ENCODE measurements around the gene MOGAT3.
A peak's percentile ranks its signal among the peaks of the same experiment; 100 is the strongest.

MOGAT3 gene

DNA sequence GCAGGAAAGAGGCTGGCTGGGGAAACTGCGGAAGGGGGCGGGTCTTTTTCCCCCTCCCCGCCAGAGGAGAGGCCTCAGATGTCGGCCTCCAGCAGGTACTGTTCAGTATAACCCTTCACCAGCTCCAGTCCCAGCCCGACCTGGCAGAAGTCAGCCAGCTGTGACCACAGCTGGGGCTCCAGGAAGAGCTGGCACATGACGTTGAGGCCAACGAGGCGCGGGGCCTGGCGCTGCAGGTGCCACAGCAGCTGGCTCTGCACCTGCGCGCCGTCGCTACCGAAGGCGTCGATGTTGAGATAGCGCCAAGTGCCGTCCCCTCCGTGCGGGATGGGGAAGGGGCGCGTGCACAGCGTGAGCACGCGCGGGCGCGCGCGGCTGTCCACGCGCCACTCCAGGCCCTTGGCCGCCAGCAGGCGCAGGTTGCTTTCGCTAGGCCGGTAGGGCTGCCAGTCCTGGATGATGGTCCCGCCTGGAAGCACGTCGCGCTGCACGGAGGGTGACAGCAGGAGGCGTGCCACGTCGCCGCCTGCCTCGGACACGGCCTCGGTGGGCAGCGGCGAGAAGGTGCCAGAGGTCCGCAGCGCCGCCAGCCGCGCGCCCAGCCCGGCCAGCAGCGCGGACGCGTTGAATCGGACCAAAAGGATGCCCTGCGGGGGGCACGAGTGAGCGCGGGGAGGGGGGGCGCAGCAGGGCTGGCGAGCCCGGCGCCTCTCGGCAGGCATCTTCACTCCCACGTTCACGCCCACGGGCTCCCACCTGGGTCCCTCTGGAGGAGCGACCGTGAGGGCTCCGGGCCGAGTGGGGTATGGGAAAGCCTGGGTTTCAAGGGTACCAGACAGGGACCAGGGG lies 28.6 kb downstream of the MOGAT3 start:
- peak in 1 of 6 experiments; percentile 8 for DNase-seq

DNA sequence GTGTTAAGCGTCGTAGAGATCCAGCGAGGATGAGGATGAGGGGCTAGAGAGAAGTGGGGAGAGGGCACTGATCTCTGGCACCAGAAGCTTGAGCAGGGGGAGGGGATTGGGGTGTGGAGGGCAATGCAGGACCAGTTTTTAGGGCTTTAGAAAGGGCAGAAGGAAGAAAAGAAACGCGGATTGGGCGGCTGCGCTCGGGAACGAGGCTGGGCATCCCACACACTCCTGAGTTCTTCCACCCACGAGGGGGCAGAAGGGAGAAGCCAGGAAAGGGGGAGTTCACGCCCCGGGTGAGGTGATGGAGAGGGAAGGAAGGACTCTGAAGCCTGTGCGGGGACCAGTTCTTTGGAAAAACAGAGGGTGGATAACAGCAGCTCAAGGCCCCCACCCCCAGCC lies 29.4 kb downstream of the MOGAT3 start:
- no peak for DNase-seq

DNA sequence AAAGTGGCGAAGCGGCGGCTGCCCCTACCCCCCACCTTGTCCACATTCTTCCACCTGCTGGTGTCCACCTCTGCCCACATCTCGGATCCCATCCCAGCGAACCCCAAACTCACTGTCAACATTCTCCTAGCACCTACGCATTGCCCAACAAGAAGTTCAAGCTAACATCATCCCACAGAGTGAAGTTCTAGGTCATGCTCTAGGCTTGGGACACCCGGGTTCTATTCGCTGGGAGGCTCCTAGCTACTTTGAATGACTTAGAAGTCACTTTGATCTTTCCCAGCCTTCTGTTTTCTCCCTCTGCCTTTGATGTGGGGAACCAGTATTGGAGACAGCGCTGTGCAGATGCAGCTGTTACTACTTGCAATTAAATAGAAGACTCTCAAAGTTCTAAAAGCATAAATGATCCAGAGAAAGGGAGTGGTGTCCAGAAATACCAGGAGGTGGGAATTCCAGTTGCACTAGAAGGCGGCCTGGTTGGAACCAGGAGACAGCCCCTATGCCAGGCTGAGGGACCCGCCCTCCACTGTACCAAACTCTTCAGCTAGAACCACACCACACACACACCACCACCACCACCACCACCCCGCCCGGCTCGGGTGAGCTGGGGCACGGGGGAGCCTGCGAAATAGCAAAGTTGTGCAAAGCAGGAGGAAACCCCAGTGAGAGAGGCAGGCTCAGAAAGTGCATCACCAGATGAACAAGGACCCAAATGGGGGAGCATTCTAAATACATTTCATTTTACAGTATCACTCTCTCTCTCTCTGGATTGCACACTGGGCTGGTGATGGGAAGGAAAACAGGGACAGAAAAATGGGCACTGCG lies 30.0 kb downstream of the MOGAT3 start:
- peak; percentile 15 to 54 (median 26) for DNase-seq

DNA sequence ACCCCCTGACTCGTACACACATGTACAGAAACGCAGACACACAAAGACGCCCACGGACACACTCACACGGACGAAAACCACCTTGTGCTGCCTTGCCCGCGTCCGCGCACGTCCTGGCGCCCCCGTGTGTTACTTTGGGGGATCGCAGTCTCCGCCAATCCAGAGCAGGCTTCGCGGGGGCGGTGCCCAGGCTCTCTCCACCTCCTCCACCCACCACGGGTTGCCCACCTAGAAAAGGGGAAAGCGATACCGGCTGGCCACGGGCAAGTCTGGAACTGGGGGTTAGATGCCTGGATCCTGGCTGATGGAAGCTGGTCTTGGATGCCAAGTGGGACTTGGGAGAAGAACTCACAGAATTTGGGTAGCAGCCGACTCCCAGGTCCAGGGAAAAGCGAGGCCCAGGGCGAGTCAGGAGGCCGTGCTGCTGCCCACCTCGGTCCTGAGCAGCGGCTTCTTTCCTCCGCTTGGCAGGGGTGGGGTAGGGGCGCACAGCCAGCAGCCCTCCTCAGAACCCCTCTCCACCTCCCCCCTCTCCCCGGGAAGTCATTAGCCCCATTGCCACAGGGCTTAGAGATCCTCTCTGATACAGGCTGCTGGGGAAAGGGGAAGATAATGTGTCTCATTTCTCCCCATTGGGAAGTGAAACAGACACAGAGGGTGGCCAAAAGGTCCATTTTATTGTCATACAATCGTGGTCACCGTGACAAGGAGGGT lies 30.8 kb downstream of the MOGAT3 start:
- peak; percentile 37 to 81 (median 64) for DNase-seq

DNA sequence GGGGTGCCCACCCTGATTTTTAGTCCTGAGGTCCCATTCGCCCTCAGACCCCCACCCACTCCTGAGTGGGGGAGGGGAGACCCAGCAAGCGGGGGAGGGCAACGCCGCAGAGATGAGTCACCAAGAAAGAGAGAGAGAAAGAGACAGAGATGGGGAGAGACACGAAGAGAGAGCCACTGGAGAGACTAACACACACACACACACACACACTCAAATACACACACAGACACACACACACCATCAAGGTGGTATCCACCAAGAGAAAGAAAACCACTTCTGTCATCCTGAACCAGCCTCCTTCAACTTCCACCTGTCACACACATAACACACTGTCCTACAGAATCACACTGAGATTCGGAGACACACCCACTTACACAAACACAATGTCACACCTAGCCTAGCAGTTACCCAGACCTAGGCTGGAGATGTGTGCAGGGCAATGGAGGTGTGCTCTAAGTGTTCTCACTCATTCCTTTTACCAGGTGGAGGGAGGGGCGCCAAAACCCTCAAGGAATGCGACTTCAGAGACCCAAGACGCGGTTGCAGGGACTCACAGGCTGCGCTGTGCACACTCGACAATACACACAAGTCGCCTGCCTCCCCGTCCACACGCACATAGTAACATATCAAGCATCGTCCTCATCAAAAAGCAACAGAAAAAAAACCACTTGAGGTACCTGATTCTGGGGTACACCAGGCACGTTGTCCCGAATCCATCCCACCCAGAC lies 31.6 kb downstream of the MOGAT3 start:
- no peak for DNase-seq

DNA sequence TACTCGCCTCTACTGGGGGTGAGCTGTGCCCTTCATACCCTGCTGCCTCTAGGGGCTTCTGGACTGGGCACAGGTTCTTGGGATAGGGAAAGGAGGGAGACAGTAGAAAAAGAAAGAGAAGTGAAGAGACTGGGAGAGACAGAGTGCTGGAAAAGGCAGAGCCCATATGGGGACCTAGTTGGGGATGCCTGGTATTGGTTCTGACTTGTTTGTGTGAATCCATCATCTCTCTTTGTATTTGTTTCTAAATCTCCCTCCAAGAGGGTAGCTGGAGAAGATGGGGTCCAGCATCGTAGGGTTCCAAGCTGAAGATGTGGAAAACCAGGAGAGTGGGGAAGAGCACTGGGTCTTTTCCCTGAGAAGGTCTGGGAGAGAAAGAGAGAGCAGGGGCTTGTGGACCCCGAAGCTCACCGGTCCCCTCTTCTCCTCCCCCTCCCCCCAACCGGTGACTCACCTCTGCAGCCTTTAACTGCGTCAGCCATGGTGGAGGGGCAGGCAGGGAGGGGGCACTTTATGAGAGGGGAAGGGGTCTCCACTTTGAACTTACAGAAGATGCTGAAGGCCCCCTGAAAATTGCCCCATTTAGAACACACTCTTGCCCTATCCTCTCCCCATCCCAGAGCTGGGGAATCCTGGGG lies 32.3 kb downstream of the MOGAT3 start:
- DNase-seq: no peak

DNA sequence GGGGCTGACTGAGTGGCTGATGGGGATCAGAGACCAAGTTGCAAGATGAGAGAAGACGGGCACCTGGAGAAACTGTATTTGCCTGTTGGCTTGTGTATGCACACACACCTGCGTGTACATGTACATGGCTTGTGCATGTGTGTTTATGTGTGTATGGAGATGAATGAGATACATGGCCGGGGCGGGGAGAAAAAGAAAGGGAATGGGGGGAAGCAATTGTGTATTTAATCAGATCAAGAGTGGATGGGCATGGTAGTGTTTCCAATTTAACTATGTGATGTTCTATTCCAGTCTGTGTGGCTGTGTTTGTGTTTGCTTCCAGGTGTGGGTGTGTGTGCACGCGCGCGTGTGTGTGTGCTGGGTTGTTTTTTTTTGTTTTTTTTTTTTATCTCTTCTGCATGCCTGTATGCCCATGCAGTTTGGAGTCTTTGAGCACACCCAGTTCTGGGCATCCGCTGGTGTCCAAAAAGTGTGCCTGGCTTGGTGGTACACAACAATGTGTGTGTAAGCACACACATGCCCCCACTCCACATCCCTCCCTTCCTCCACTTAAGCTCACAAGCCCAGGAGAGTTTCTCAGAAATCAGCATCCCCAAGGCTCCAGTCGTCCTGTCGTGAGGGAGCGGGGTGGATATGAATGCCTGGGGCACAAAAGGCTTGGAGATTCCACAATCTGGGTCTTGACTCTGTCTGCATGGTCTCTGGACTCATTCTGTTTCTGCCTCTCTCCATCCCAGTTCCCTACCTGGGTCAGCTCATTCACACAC lies 33.0 kb downstream of the MOGAT3 start:
- DNase-seq: no peak

DNA sequence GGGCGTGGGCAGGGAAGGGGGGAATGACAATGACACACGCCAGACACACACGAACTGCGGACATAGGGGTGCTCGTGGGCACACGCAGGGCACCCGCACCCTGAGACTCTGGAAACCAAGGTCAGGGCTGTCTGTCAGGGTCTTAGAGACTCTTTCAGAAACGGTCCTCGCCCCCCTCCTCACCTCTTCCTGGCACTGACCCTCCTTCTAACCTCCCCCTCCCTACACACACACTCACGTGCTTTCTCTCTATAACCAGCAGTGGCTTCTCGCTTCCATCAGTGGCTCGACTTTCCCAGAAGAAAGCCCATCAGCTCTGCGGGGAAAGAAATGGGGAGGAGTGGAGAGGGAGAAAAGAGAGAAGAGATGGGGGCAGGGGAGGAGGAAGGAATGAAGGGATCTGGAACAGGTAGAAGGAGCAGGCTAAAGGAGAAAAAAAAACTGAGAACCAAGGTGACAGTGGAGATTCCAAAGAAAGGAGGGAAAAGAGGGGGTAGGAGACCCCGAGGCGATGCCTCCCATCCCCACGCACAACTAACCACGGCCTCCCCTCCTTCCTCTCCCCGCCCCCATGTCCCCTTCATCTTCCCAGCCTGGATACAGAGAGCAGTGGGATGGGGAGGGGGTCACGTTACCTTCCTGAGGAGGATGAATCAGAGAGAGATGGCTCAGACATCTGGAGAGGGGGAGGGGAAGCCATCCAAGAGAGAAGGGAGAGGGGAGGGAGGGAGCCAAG lies 33.8 kb downstream of the MOGAT3 start:
- DNase-seq: no peak

DNA sequence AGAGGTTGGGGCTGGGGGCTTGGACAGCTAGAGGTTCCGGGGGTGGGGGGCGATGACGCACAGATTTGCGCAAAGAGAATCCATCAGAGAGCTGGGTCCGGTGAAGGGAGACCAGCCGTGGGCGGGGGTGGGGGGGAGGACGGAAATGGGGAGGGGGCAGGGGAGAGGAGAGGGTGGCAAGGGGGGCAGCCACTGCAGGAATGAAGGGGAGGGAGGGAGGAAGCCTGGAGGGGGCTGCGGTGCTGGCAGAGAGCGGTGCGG lies 34.3 kb downstream of the MOGAT3 start:
- no peak for DNase-seq

DNA sequence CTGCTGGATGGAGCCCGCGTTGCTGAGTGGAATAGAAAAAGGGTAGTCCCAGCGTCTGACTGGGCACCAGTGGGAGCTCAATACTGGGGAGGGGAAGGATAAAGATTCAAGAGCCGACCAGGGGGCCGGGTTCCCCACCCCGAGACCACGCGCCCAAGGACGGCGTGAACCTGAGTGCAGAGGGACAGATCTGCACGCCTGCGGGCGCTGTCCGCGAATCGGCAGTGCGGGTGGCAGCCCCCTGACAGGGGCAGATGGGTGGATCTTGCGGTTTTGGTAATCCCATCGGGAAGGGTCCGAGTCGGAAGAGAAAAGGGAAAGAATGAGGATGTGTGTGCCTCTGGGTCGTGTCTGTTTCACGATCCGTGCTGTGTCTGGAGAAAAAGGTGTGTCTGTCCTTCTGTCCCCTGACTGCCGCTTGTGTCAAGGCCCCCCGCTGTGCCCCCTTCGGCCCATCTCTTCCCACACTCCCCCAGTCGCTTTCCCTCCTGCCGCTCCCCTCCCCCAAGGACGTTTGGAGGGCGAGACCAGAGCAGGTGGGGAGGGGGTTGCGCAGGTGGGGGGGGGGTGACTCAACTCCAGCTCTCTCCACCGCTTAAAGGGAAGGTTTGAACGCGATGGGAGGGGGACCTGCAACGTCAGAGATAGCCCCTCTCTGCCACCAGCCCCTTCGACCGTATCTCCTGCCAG lies 34.7 kb downstream of the MOGAT3 start:
- DNase-seq: no peak

DNA sequence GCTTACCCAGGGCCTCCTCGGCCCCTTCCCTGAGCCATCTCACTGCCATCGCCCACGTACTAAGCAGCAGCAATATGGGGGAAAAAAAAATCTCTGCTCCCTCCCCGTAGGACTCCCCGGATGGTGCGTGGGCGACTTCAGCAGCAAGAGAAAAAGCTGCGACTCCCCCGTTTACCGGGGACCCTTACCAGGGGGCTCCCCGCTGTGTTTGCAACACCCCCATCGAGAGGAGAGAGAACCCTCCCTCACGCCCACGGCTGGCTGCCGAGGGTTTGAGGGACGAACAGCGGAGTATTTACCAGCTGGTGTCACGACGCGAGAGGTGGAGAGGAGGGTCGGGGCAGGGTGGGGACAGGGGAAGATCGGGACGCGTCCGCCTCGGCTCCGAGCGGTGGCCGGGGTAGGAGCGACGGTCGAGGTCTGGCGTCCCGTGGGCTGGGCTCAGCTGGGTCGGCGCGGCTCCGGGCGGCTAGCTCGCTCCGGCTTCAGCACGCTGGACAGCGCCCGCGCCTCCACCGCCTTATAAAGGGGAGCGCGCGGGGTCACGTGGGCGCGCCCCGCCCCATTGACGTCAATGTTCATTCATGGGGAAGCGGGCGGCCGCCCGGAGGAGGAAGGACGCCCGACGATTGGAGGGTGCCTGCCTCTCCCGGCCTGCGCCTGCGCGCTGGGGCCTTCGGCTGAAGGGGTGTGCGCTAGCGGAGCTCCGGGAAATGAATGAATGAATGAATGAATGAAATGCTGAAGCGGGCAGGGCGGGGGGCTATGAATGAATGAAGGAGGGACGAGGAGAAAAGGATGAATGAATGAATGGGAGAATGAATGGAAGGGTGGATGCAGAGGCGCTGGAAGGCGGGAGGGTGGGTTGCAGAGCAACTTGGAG lies 35.5 kb downstream of the MOGAT3 start, which contains the start of gene VGF:
Gene VGF (minus strand): TSS at position 495 of the 883 bp plus-strand sequence. CDS start 726 bp downstream, outside the sequence.
- peak; percentile 82 to 91 (median 87) for DNase-seq

DNA sequence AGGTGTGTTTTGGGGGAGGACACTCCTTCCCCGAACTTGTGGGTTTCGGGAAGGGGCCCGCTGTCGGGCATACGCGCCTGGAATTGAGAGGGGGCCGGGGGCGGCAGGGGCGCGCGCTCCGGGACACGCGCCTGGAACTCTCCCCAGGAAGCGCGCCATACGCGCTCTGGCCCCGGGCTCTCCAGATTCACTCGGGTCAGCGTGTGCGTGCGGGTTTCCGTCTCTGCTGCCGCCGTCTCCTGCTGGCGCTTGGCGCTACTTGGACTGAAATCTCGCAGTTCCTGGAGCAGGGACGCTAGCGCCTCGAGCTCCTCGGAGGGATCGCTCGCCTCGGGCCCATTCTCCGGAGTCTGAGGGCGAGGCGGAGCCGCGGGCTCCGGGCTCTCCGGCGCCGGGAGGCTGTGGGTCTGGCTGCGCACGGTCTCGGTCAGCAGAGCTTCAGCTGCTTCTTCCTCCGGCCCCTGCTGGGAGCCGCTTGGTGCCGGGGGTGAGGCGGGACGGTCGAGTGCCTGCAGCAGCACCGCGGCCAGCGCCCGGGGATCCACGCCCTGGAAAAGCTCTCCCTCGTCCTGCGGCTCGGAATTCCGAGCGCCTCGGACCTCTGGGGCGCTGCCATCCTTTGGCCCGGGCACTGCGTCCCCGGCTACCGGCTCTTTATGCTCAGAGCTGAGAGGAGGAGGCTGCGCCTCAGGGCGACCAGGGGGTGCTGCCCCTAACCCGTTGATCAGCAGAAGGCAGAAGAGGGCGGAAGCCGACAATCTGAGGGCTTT lies 36.6 kb downstream of the MOGAT3 start:
- peak in 2 of 6 experiments; percentile 32 to 48 for DNase-seq

DNA sequence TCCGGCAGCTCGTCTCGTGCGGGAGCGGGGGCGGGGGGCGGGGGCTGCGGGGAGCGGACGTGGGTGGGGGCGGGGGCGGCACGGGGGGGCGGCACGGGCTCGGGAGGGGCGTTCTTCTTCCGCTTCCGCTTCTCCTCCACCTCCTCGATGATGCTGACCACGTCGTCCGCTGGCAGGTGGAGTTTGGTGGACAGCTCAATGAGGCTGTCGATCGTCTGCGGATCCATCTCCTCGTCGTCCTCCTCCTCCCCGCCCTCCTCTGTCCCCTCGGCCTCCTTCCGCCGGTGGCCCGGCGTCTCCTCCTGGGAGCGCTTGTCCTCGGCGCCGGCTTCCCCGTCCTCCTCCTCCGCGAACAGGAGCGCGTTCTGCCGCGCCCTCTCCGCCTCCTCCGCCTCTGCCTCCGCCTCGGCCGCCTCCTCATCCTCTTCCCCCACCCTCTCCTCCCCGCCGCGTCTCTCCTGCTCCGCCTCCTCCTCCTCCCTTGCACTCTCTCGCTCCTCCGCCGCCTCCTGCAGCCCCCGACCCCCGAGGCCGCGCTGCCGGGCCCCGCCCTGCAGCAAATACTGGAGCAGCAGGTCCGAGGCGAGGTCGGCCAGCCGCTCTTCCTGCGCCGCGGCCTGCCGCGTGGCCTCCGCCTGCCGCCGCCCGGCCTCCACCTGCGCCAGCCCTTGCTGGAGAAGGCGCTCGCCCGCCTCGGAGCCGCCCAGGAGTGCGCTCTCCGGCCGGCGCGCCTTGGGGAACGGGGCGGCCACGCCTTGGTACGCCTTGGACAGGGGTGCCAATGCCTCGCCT lies 37.4 kb downstream of the MOGAT3 start:
- DNase-seq: peak in 3 of 6 experiments; percentile 16 to 36 (median 32)

DNA sequence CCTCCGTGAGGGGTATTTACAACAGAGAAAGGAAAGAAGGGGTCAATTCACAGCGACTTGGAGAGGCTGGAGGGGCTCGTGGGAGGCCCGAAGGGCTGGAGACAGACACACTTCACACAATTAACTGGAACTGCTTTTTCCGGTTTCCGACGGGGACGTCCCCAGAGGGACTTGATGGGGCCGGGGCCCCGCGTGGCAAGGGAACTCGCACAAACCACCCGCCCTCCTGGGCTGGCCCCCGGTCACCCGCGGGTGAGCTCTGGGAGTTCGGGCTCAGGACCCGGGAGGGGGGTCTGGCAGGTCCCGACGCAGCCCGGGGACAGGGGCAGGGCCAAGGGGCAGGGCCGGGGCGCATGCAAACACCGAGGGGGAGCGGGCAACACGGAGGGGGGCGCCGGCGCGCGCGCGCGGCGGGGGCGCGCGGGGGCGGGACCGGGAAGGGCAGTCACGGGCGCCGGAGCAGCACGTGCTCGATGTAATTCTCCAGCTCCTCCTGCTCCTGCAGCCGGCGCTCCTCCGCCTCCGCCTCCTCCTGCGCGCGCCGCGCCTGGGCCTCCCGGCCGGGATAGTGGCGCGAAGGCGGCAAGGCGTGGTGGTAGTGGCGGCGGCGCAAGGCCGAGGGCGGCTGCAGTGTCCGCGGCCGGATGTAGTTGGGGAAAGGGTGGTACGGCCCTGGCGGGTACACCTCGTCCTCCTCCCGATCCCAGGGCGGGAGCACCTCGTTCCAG lies 38.1 kb downstream of the MOGAT3 start:
- no peak for DNase-seq

DNA sequence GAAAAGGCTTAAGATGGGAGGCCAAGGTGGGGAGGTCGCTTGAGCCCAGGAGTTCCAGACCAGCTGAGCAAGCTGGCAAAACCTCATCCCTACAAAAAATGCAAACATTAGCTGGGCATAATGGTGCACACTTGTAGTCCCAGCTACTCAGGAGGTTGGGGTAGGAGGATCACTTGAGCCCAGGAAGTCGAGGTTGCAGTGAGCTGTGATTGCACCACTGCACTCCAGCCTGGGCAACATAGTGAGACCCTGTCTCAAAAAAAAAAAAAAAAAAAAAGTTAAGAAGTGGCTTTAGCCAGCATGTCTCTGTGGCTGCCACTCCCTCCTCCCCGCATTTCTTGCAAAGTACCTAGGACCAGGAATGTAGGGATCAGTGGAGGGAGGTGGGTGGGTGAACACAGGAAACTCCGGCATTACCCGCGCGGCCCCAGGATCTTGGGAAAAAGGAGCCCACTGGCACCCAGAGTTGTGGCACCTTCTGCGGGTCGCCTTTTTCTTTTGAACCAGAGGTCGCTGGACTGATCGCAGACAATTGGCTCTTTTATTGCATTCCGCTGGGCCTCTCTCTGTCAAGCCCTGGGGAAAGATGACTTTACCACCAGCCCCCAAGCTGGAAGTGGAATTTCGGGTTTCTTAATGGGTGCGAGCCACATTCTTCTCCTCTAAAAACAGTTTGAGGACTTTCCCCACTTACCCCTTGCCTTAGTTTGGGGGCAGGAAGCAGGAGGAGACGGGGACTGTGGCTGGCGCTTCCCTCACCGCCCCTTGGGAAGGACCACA lies 39.0 kb downstream of the MOGAT3 start:
- no peak for DNase-seq

DNA sequence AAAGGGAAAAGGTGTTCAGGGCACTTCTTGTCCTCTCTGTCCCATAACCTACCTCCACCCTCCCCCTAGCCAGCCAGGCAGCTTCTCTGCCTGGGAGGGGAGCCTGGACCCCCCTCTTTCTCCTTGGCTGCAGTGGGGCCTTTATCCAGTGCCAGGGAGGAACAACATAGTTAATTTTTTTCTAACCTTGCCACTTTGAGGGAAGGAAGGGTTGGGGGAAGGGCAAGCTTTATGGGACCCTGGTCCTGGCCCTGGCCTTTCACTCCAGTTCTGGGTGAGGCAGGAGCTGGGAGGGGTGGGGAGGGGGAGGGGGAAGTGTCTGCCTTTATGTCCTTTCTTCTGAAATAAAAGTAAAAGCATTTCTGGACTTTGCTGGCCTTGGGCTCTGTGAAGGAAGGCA lies 39.9 kb downstream of the MOGAT3 start:
- no peak for DNase-seq

All from stimulated activated naive CD4-positive, alpha-beta T cell (primary cell).